Astrocyte of the hippocampus (primary cell): ENCODE measurements around the gene NKAIN2.

Source experiments
- DNase-seq: peaks from one replicate; pipeline ENCODE4 v3.0.0; 2011; ENCODE audit warnings: low read depth, low spot score

The NKAIN2 gene

DNA sequence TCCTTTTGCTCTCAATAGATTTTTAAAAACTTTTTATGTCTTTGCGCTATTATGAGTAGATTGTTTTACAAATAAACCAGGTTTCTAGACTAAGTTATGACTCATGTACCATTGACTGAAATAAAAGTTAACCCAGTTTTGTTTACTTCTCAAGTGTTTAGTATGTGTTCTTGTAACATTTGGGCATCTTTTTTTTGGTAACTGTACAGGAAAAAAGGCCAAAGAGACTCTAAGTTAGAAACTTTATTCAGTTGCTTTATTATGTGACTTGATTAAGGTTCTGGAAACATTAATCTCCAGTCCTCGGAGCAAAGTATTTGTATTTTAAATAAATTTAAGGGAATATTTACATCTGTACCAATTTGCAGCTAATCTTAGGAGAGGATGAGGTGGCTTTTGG lies 2.9 kb downstream of the NKAIN2 start:
- no peak for DNase-seq

DNA sequence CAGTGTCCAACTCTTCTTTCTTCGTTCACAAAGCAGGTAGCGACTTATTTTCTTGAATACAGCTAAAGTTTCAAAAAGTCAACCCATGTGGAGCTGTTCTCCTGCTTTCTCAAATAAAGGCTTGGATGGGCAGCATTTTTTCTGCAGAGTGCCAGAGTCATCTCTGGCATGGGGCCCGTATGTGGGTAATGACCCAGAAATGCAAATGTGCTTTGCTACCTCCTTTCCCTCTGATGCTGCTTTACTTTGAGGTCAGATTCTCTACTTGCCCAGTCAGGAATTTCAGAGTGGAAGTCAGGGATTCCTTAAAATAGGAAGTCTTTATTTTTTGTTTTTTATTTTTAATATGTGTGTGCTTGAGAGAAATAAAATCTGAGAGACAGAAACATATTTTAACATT lies 4.9 kb downstream of the NKAIN2 start:
- DNase-seq: peak; percentile 75

DNA sequence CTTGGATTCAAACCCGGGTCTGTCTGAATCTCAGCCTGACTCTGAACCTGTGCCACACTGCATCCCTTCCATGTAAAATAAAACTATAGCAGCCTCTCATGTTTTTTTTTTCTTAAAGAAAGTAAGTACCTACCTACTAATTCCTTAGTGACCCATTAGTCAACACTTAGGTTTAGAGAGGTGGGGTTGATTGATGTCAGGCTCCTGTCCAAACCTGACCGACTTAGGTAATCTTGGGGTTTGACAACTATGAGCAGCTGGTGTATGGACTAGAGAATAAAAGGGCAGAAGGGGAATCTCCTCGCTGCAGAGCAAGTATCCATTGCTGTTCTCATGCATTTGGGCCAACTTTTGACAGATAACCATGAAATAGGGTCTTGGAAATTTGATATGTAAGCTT lies 6.5 kb downstream of the NKAIN2 start:
- no peak for DNase-seq

DNA sequence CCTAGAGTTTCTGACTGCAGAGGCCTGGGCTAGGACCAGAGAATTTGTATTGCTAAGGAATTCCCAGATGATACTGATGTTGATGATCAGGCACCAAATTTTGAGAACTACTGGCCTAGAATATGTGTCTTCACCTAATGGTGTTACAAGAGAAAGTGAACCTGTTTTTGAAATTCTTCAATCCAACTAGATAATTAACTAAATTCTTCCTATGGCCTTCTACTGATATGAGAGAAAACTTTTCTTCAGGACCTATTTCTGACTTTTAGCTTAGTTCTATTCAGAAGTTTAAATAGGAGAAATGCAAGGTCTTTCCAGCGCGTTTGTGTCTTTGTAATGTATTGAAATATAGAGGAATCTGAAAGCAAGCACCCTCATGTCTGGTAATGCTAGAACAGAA lies 7.3 kb downstream of the NKAIN2 start:
- DNase-seq: no peak

DNA sequence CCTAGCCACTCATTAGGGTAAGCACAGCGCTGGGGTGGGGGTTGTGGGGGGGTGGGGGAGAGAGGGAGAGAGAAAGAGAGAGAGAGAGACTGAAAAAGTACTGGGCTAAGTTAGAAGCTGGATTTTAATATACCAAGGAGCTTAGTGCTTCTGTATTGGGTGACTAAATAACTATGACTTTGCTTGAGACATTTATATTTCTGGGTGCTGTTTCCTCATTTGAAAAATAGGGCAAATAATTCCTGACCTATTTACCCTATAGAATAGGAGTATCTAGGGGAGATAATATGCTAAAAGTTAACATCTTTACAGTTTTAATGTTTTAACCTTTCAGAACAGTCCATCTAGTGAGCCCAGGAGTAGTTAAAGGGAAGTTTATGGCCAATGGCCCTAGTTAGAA lies 7.7 kb downstream of the NKAIN2 start:
- no peak for DNase-seq

DNA sequence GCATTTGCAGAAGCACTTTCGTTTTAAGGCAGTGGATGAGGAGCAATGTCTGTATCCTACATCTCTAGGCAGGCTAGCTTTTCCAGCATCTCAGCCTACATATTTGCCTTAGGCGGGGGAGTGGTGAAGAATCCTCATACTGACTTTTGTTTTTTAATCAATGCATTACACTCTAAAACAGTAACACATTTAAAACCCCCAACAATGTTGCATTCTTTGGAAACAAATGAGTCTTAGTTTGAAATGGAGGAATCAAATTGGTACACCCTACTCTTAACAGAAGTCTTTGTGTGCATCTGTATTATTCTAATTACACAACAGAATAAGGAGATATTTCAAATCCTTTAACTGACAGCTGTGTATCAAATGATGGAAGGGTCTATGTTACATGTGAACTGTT lies 9.0 kb downstream of the NKAIN2 start:
- no peak for DNase-seq

DNA sequence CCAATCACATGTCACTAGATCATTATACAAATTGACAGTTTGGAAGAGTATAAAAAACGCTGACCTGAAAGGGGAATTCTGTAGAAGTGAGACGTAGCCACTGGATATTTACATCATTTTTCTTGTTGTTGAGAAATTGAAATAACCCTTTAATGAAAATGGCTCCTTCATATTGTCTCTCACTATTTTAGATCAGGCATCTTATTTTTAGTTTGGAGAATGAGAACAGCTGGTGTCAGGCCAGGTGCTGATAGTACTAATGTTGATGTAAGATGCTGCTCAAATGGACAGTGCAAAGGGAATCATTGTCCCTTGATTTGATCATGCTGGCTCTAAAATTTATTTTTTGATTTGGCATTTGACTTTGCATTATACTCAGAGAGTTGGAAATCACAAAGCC lies 17.4 kb downstream of the NKAIN2 start:
- no peak for DNase-seq

DNA sequence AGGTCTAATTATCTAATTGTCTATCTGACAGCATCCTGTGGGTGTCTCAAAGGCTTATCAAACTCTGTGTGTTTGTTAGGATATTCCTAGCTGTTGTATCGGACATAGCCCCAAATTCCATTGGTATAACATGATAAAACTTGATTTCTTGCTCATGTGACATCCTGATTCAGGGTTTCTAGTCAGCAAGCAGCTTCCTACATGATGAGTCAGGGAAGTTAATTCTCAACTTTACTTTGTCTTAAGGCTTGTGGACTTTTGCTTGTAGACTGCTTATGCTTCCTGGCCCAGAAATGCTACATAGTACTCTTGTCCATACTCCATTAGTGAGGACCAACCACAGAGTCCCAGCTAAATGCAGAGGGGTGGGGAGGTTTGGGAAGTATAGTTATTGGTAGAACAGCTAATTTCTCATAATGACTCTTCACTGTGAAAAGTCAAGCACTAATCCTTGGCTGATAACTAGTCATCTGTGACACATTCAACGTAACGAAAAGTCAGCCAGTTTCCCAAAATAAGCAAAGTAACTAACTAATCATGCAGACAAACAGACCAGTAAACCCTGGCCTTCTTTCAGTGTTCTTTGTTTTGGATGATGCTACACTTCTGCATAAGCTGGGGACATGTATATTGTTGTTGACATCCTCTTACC lies 25.8 kb downstream of the NKAIN2 start:
- DNase-seq: peak; percentile 62

DNA sequence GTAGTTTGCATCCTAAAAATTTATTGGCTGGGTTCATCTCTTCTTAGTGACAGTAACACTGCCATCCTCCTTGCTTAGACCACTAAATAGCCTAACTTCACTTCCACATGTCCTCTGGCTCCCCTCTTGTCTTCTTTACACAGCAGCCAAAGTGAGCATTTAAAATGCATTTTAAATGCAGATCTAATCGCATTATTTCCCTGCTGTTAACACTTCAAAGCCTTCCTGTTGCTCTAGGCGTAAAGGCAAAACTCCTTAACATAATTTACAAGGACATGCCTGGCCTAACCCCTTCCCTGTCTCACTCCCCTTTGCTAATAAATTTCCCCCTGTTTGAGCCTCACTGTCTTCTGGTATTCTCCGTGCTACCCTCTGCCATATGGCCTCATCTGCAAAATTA lies 26.5 kb downstream of the NKAIN2 start:
- DNase-seq: peak; percentile 5

DNA sequence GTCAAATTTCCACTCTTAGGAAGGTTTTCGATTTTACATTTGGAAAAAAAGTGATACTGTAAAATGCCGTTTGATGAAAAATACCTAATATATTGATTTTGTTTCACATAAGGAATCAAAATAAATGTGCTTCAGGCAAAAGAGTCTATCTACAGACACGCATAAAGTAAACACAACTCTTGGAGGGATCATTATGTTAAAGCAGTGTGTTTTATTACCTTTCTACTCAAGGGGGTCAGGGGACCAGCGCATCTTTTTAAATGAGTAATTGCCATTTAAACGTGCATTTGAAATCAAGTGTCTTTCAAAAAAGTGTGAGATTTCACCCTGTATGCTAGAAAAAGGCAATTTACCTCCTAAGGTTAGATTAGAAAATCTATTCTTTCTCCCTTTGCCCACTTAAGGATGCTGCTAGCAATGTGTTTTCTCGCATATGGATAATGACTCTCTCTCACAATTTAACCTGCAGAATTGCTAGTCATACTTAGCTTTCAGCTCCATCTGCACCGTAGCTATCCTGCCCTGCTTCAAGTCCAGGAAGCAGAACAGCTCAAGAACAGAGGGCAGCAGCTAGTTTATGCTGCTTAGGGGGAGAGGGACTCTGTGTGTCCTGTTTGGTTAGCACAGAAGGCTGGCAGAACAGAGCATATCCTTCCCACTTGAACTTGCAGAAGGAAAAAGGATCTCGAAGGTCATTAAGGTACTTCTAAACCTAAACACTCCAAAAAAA lies 35.0 kb downstream of the NKAIN2 start:
- no peak for DNase-seq

DNA sequence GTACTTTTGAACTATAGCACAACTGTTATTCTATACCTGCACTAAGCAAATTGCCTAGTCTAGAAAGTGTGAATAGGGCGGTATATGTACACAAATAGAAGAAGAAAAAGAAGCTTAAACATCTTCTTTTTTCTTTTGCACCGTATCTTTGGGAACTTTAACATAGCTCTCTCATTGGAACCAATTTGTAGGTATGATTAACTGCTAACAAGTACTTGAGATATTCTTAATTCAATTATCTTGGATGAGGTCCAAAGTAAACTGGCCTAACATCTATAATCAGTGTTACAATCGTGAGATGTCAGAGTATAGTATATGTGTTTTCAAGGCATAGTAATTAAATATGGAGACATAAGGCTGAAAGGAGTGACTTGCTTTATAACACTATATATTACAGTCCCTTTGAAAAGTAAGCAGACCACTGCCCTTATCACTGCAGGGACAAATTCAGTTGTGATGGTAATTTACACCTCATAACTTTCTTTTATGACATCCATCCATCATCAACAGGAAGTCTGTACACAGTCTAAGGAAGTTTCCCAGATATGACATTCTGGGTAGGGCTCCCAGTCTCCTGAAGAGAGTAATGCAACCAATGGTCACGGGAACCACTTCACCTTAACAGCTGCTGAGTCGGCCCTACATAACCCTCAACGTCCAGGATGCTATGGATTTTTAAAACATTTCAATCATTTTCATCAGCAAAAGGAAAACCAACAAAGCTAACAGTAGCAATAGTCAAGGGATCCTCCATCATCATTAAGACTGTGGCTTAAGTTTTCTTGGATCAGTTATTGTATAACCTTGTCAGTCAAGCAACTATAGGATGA lies 37.6 kb downstream of the NKAIN2 start:
- DNase-seq: no peak

DNA sequence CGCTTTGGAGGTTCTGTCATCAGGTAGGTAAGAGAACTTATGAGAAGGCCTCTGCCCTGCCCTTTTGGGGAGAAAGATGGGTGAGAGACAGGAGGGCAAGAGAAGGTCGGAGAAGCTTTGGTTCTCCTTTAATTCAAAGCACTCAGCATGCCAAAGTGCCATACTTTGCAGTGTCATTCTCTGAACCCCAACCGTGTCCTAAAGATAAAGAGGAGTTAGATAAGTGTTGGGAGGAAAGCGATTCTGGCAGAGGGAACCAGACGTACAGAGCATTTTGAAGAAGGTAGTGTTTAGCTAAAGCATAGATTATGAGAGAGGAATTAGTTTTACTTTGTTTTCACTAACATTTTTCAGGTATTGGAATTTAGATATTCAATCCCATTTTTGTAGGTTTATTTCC lies 40.3 kb downstream of the NKAIN2 start:
- no peak for DNase-seq

DNA sequence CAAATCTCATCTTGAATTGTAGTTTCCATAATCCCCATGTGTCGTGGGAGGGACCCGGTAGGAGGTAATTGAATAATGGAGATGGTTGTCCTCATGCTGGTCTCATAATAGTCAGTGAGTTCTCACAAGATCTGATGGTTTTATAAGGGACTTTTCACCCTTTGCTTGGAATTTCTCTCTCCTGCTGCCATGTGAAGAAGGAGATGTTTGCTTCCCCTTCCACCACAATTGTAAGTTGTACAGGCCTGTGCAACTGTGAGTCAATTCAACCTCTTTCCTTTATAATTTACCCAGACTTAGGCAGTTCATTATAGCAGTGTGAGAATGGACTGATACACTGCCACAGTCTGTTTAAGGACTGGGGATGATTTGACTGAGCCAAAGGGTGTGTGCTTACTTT lies 44.7 kb downstream of the NKAIN2 start:
- no peak for DNase-seq

DNA sequence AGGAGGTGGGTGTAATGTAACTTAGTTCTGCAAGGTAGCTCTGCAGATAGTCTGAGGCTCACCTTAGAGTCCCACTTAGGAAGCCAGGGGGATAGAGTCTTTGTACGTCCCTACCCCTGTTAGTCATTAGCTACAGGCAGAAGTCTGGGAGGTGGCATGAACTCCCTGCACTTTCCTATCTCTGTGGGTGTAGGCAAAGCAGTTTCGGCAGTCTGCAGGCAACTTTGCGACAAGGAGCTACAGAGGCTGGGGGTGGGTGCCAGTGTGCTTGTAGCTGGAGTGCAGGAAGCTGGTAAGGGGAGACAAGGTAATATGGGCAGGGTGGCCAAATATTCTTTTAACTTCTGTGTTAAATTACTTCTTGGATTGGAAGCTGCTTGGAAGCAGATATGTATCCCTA lies 45.7 kb downstream of the NKAIN2 start:
- DNase-seq: no peak

DNA sequence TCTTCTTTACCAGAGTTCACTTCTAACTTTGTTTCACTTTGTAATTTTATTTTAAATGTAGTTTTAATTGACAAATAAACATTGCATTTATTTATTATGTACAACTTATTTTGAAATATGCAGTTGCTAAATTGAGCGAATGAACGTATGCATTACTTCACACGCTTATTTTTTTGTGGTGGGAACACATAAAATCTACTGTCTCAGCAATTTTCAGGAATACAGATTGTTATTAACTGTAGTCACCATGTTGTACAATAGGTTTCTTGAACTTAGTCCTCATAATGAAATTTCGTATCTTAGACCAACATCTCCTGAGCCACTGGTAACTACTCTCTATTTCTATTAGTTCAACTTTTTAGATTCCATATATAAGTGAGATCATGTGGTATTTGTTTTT lies 46.9 kb downstream of the NKAIN2 start:
- DNase-seq: no peak

DNA sequence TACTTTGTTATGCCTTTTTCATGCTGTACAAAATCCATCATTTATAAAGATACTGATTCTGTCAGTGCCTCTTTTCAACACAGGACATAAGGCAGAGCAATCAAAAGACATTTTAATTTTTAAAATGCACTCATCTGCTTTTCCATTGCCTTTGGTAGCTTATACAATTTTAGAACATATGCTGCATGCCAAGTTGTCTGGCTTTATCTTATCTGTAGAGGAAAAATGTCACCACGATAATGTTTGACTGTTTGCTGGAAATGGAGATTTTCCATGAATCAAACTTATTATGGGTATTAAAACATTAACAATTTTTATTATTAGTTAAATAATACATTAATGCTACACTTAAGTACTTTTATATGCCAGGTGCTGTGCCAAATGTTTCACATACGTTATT lies 50.5 kb downstream of the NKAIN2 start:
- DNase-seq: no peak

DNA sequence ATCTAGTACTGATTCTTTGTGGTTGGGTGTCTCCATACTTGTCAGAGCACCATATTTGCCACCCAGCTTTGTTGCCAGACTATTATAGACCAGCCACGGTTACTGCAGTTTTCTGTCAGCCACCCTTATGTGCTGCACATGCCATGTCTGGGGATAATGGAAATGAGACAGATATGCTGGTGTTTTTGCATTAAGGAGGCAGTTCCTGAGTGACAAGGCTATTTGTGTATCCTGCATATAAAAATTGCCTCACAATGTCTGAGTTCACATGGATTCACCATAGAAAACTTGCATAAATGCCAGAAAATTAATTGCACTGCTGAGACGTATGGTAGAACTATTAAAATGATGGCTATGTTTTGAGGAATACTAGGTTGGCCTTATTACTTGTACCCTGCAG lies 51.8 kb downstream of the NKAIN2 start:
- DNase-seq: no peak

DNA sequence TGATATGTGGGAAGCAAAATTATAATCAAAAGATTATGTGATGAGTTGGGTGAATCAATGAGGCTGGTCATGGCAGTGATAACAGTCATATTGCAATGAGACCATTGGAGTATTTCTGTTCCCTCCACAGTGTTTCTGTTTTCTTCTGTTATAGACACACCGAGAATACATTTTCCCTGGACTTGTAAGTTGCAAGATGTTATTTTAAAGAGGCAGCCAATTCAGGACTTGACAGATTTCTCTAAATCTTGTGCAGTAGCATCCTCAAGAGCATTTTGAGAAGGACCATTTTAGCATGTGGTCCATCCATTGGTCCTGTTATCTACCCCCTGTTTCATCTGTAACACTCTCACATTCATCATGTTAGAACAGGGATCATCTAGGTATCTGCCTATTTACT lies 55.6 kb downstream of the NKAIN2 start:
- no peak for DNase-seq

DNA sequence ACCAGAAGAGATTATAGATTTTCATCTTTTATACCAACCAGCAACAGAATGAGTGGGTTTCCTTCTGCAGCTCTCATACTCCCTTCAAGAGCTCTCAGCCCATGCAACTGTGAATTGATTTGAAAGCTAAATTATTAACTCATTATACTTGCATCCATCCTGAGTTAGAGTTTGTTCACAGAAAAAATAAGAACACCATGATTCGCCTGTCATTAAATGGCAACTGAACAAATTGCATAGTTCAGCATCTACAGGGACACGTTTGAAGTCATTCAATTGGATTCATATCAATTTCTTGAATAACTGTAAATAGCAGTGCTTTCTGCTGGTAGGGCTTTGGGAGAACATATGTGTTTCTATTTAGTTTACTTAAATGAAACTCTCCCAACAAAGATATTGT lies 65.7 kb downstream of the NKAIN2 start:
- no peak for DNase-seq

DNA sequence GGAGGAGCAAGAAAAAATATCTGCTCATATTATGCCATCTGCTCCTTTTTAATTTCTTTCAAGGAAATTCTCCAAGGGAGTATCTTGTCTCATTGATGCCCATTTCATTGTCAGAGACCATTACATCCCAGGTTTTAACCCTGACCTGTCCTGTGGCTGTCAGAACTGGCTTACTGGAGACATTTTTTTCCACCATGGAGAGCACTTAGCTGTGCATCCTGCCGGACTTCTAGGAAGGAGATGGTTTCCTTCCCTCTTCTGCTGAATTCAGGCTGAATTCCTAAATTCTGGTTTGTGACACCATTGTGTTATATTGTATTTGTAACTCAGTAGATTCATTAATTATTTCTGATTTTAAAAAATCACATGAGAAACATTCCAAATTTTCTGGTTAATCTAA lies 70.3 kb downstream of the NKAIN2 start:
- DNase-seq: no peak

DNA sequence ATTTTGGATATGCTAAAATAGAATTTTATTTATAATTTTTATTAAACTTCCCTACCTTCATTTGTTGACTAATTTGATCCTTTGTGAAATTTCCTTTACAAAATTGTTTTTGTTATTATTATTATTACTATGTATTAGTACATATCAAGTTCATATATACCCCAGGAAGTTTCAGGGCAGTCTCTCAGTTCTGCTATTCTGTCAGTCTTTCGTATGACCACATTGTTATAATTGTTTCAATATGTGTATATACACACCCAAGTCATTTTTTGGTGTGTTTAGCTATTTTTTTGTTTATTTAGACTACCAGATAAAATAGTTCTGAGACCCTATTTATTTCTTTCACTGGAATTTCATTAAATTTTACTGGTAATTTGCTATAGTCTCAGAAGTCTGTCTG lies 72.1 kb downstream of the NKAIN2 start:
- no peak for DNase-seq

DNA sequence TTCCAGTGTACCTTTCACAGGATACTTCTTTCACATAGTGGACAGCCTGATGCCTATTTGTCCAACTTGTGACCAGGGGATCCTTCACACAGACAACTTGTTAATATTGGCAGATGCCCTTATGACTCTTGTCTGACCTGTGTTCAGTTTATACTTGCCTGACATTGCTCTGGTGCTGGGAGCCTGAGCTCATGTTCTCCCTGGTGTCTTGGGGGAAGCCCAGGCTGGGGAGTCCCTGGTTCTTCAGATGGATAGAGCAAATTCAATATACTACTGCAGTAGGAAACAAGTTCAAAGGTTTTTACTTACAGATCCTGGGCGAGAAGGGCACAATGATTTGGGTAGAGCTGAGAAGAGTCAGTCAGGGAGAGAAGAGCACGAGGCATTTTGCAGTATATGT lies 76.1 kb downstream of the NKAIN2 start:
- DNase-seq: no peak
